ENCODE data around the gene PHACTR1.

GRCh38 chr6:12760911-12761310 is 44.3 kb downstream of the PHACTR1 start:
- TF ChIP-seq CTCF (conservative IDR thresholded peaks at IDR 0.05 in 1 of 2, IDR thresholded peaks at IDR 0.05 in 1 of 2; ENCODE audit: extremely low read depth in 1 of 2, insufficient read depth in 1 of 2, low read depth in 1 of 2, low read length in 2 of 2) = no peak
- no peak for TF ChIP-seq EZH2 (IDR thresholded peaks at IDR 0.05; ENCODE audit: borderline replicate concordance, low read length)
